ENCODE results near the gene ME1.
A peak's percentile ranks its signal among the peaks of the same experiment; 100 is the strongest.
"Not testable (repeated sequence)": the region's sequence is repeated elsewhere in the genome, so short reads cannot be mapped to it uniquely, and the experiment has no call there.

The ME1 gene

GRCh38 chr6:83430611-83431544 is at the start of gene ME1:
Gene ME1, minus strand, starts transcription at chr6:83431051. Its CDS starts 97 bp downstream, at chr6:83430954.
- DNase-seq: peak; percentile 78

- no peak for DNase-seq
These were observed 49.6 kb upstream of the ME1 start for GRCh38 chr6:83480470-83480869.

GRCh38 chr6:83479389-83479788 is 48.5 kb upstream of the ME1 start:
- DNase-seq: no peak

- DNase-seq: no peak
These were observed 46.1 kb upstream of the ME1 start for GRCh38 chr6:83476971-83477370.

GRCh38 chr6:83474309-83474708 is 43.5 kb upstream of the ME1 start:
- DNase-seq: no peak

- no peak for DNase-seq
These were observed 41.9 kb upstream of the ME1 start for GRCh38 chr6:83472767-83473166.

GRCh38 chr6:83470587-83470986 is 39.7 kb upstream of the ME1 start:
- DNase-seq: no peak

GRCh38 chr6:83470001-83470400 is 39.1 kb upstream of the ME1 start:
- no peak for DNase-seq

GRCh38 chr6:83467620-83468036 is 36.8 kb upstream of the ME1 start:
- DNase-seq: peak; percentile 27

GRCh38 chr6:83466328-83466727 is 35.5 kb upstream of the ME1 start:
- DNase-seq: no peak

- no peak for DNase-seq
These were observed 33.7 kb upstream of the ME1 start for GRCh38 chr6:83464381-83465140.

- no peak for DNase-seq
These were observed 33.0 kb upstream of the ME1 start for GRCh38 chr6:83463886-83464285.

- no peak for DNase-seq
These were observed 31.7 kb upstream of the ME1 start for GRCh38 chr6:83462524-83462923.

GRCh38 chr6:83461438-83461837 is 30.6 kb upstream of the ME1 start:
- no peak for DNase-seq

- DNase-seq: no peak
These were observed 28.8 kb upstream of the ME1 start for GRCh38 chr6:83459663-83460062.

- not testable (repeated sequence) for DNase-seq
These were observed 19.2 kb upstream of the ME1 start for GRCh38 chr6:83450015-83450414.

- not testable (repeated sequence) for DNase-seq
These were observed 13.3 kb upstream of the ME1 start for GRCh38 chr6:83444086-83444699.

GRCh38 chr6:83443516-83443915 is 12.7 kb upstream of the ME1 start:
- no peak for DNase-seq

- DNase-seq: peak; percentile 52
These were observed 11.9 kb upstream of the ME1 start for GRCh38 chr6:83442752-83443151.

- no peak for DNase-seq
These were observed 8.3 kb upstream of the ME1 start for GRCh38 chr6:83439201-83439600.

- DNase-seq: no peak
These were observed 5.8 kb upstream of the ME1 start for GRCh38 chr6:83436674-83437073.

GRCh38 chr6:83433177-83433576 is 2.3 kb upstream of the ME1 start:
- DNase-seq: no peak

- no peak for DNase-seq
These were observed 1.8 kb upstream of the ME1 start for GRCh38 chr6:83432636-83433035.
